Activated T-cell treated with anti-CD3 and anti-CD28 coated beads, Interleukin-2, amount 50 U/mL, for 48 hours (primary cell): ENCODE measurements around the gene IFFO2.

Source experiments
- DNase-seq, 2 experiments: peaks; one replicate each; pipeline ENCODE4 v3.0.0-alpha.2; 2020

The IFFO2 gene

GRCh38 chr1:18890706-18891425 is 65.6 kb downstream of the IFFO2 start:
- DNase-seq, result no peak

GRCh38 chr1:18886003-18886335 is 70.5 kb downstream of the IFFO2 start:
- DNase-seq, result no peak

DNA sequence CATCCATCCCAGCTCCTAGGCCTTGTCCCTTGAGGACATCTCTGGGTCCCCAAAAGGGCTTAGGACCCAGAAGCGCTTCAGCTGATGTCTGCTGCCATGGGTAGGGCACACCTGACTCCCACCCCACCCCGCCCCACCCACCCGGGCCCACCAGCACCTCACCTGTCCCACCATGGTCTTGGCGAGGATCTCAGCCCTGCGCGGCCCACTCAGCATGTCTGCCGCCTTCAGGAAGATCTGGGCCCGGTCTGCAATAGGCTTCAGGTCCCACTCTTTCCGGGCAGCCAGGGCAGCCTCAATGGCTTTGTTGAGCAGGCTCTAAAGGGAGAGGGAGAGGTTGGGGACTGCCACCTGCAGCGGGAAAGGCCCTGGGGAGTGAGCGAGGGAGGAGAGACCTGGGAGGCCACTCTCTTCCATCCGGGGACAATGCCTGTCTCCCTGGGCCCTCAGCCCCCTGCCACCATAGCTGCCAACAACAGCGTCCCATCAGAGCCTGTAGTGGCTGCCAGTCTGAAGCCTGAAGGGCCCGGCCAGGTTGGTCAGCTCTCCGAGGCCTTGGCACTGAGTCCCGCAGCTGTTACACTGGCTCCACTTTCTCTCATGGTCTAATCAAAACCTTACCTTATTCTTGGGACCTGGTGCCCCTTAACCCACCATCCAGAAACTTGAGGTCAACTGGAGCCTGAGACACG is 71.0 kb downstream of the IFFO2 start:
- DNase-seq, result no peak

GRCh38 chr1:18884727-18885126 is 71.7 kb downstream of the IFFO2 start:
- no peak for DNase-seq

- DNase-seq, result no peak
These were observed 72.1 kb downstream of the IFFO2 start for GRCh38 chr1:18884419-18884717.

- DNase-seq, result peak; percentile 82 to 84
These were observed 72.6 kb downstream of the IFFO2 start for GRCh38 chr1:18883636-18884418.

- no peak for DNase-seq
These were observed 73.4 kb downstream of the IFFO2 start for GRCh38 chr1:18883079-18883478.

GRCh38 chr1:18882486-18882885 is 74.0 kb downstream of the IFFO2 start:
- DNase-seq, result no peak

DNA sequence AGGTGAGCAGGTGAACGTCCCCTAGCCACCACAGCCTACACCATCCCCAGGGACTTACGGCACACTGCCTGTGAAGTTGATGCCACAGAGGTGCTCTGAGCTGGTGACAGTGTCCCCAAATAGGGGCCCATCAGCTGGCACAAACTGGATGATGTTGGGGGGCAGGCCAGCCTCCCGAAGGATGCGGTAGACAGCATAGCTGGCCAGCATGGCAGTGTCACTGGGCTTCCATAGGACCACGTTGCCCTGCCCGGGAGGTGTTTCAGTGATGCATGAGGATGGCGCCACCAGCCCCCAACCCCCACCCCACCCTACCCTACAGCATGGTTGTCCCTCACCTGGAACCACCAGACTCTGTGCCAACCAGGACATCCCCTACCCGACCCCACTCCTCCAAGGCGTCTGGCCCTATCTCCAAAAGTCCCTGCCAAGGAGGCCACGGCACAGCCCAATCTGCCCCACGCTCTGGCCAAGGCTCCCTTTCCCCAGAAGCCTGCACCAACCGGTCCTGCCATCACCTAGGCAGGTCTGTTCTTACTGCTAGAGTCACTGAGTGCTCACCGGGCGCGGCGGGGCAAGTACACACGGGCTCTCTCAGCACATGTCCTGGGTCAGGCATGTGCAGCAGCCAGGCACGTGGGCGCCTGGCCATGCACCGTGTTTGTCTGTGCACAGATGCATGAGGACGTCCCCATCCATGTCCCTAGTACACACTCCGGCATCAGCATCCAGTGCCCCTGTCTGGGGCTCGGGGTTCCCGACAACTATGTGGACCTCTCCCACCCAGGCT is 74.6 kb downstream of the IFFO2 start:
- DNase-seq, result no peak

- DNase-seq, result no peak
These were observed 75.3 kb downstream of the IFFO2 start for GRCh38 chr1:18881164-18881563.

- no peak for DNase-seq
These were observed 75.9 kb downstream of the IFFO2 start for GRCh38 chr1:18880585-18880984.

GRCh38 chr1:18879791-18880309 is 76.6 kb downstream of the IFFO2 start:
- DNase-seq, result no peak

GRCh38 chr1:18879215-18879790 is 77.2 kb downstream of the IFFO2 start:
- no peak for DNase-seq

DNA sequence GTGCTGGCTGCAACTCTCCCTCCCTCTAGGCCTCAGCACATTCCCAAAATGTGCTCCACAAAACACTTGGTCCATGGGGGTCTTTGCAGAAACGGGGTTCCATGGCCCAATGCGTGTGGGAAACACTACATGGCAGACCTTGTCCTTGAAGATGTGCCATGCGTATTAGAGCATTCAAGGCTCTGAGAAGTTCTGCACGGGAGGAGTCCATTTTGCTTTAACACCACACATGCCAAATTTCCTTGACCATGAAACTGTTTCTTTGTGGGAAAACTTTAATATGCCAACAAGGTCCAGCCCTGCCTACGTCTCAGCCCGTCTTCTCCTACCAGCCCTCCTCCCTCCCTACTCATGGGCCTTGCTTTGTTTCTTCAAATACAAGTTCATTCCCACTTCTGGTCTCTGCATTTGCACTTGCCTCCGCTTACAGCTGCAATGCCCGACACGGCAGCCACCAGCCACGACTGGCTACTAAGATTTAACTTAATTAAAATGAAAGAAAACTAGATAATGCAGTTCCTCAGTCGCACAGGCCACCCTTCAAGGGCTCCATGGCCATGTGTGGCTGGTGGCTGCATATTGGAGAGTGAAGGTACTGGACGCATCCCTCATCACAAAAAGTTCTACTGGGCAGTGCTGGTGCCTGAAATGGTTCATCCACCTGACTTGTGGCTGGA is 77.8 kb downstream of the IFFO2 start:
- no peak for DNase-seq

DNA sequence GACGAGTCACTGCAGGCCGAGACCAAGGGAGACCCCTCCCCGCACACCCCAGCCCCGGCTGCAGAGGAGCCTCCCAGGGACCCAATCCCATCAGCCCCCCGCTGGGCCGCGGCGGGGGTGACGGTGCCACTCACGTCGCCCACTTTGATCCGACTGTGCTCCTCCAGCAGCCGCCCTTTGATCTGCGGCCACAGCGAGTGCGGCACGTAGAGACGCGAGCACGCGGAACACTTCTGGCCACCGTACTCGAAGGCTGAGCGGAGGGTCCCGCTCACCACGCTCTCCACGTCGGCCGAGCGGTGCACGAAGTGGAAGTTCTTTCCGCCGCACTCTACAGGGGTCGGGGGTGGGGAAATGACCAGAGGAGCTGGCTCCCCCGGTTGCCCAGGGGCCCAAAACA is 79.2 kb downstream of the IFFO2 start:
- no peak for DNase-seq

DNA sequence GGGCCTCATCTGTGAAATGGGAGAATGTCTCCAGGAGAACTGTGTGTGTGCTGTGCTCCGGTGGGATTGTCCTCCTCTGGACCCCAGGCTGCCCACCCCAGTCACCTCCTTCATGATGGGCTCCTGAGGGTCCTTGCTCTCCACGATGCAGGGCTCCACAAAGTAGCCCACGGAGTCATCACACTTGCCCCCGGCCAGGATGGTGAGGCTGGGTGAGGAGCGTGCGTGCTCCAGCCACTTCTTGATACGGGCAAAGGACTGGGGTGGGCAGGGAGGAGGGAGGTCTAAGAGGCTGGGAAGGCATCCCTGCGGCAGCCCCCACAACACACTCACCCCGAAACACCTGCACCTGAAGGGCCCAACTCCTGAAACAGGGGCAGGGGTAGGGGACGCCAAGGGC is 80.3 kb downstream of the IFFO2 start:
- DNase-seq, result no peak

GRCh38 chr1:18875796-18876128 is 80.7 kb downstream of the IFFO2 start:
- DNase-seq, result no peak

GRCh38 chr1:18875107-18875795 is 81.2 kb downstream of the IFFO2 start:
- peak; percentile 85 to 86 for DNase-seq

DNA sequence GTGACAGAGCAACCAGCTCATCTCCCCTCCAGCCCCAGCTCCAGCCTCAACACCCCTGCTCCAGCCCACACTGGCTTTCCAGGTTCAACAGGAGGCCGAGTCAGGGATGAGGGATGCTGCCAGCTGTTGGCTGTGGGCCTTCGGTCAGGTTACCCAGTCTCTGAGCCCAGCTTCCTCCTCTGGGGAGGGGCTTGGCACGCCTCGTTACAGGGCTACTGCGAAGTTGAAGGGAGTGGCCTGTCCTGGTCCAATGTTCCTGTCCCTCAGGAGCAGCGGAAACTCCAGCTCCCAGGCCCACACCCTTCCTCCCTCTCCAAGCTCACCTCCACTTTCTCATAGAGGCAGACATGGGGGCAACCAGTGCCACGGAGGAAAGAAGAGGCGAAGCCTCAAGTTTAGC is 81.9 kb downstream of the IFFO2 start:
- no peak for DNase-seq

GRCh38 chr1:18874036-18874435 is 82.4 kb downstream of the IFFO2 start:
- DNase-seq, result no peak

GRCh38 chr1:18872071-18872611 is 84.3 kb downstream of the IFFO2 start:
- no peak for DNase-seq
